OCI-LY7 (cell line): ENCODE measurements around the gene PACC1. TPM values are rescaled to one million over a fixed set of nuclear protein-coding genes. Genes with fewer than 3 reads are reported as not detected.

Experiments used
- BruUV-seq: library from RNA; stranded (reverse); fragments of 400-500 nt; replicated peaks from 2 replicates; lab custom pipeline; 2021; lab: Mats Ljungman, UMichigan
- CTCF ChIA-PET: fragments of 300-600 bp; sonication (Branson Sonifier 250); formaldehyde crosslinking; loops from one replicate; lab custom pipeline; 2022; ENCODE audit warnings: antibody characterized with exemption; ENCODE audit not compliant: unreplicated experiment; lab: Charles Lee
- POLR2A ChIA-PET: fragments of 300-600 bp; sonication (Branson Sonifier 250); formaldehyde crosslinking; loops from one replicate; lab custom pipeline; 2022; ENCODE audit warnings: antibody characterized with exemption; lab: Charles Lee
- DNase-seq: peaks from one replicate; pipeline ENCODE4 v3.0.0-alpha.2; 2015; ENCODE audit warnings: low spot score
- H2AFZ ChIP-seq: fragments of 200-600 bp; sonication (generic), shearing (Covaris generic); 2 replicates; pipeline ENCODE4 v1.6.1; 2014; ENCODE audit warnings: mild to moderate bottlenecking, antibody characterized with exemption, low read length, moderate library complexity
- H3K27ac ChIP-seq: fragments of 200-600 bp; sonication (generic); 2 replicates; pipeline ENCODE4 v1.5.1; 2014; ENCODE audit warnings: mixed run types, low read depth, mild to moderate bottlenecking, moderate library complexity, low read length, inconsistent platforms; ENCODE audit not compliant: poor library complexity, severe bottlenecking
- H3K36me3 ChIP-seq: fragments of 200-600 bp; sonication (generic); 2 replicates; pipeline ENCODE4 v1.6.1; 2014; ENCODE audit warnings: mild to moderate bottlenecking, antibody characterized with exemption, low read length, moderate library complexity, mixed read lengths; ENCODE audit not compliant: insufficient read depth
- H3K4me1 ChIP-seq: fragments of 200-600 bp; sonication (generic); 2 replicates; pipeline ENCODE4 v1.5.1; 2014; ENCODE audit warnings: mild to moderate bottlenecking, low read length; ENCODE audit not compliant: insufficient read depth, poor library complexity, severe bottlenecking
- H3K4me2 ChIP-seq: fragments of 200-600 bp; sonication (generic); 2 replicates; pipeline ENCODE4 v1.6.1; 2014; ENCODE audit warnings: mild to moderate bottlenecking, low read length
- H3K4me3 ChIP-seq: fragments of 200-600 bp; sonication (generic); 2 replicates; pipeline ENCODE4 v1.5.1; 2014; ENCODE audit warnings: mild to moderate bottlenecking, low read depth, low read length; ENCODE audit not compliant: poor library complexity, severe bottlenecking
- H3K79me2 ChIP-seq: fragments of 200-600 bp; sonication (generic); 2 replicates; pipeline ENCODE4 v1.6.1; 2016; ENCODE audit warnings: low read depth, mild to moderate bottlenecking, low read length, moderate library complexity, mixed read lengths; ENCODE audit not compliant: insufficient read depth
- H3K9me2 ChIP-seq: fragments of 200-600 bp; sonication (generic); 2 replicates; pipeline ENCODE4 v1.6.1; 2016; ENCODE audit warnings: mild to moderate bottlenecking, low read length, mixed read lengths; ENCODE audit not compliant: insufficient read depth
- H3K9me3 ChIP-seq: fragments of 200-600 bp; sonication (generic); 2 replicates; pipeline ENCODE4 v1.6.1; 2014; ENCODE audit warnings: mild to moderate bottlenecking, mixed run types, low read length, mixed read lengths
- H4K20me1 ChIP-seq: fragments of 200-600 bp; sonication (generic); 2 replicates; pipeline ENCODE4 v1.6.1; 2014; ENCODE audit warnings: mild to moderate bottlenecking, antibody characterized with exemption, low read length, moderate library complexity, mixed read lengths; ENCODE audit not compliant: insufficient read depth
- CTCF ChIP-seq: fragments of 200-600 bp; sonication (generic); conservative IDR thresholded peaks from 2 replicates; pipeline ENCODE4 v1.5.1; 2014; ENCODE audit warnings: mild to moderate bottlenecking, antibody characterized with exemption, low read length, moderate library complexity, mixed read lengths
- EZH2phosphoT487 ChIP-seq: fragments of 200-600 bp; sonication (generic); IDR thresholded peaks from 2 replicates; pipeline ENCODE4 v1.6.1; 2018; ENCODE audit warnings: low read depth, borderline replicate concordance, mild to moderate bottlenecking, mixed run types, antibody characterized with exemption, low read length, moderate library complexity, mixed read lengths
- intact Hi-C: fragments of 100-400 bp; cut with micrococcal nuclease; formaldehyde crosslinking; loops from one replicate; pipeline ENCODE4 v1.10.0; 2022; ENCODE audit not compliant: unreplicated experiment
- total RNA-seq, 2 experiments: library from RNA; depleted of rRNA in 1 of 2; stranded (reverse); fragments of >200 nt in 1 of 2; shearing (Covaris generic) in 1 of 2; gene quantifications; 2 replicates each; pipeline ENCODE4 v1.2.3, GENCODE V29; 2014 to 2022

Gene PACC1
- total RNA-seq, 2 experiments from 2014 or later = 17.3 to 30.8 TPM

DNA sequence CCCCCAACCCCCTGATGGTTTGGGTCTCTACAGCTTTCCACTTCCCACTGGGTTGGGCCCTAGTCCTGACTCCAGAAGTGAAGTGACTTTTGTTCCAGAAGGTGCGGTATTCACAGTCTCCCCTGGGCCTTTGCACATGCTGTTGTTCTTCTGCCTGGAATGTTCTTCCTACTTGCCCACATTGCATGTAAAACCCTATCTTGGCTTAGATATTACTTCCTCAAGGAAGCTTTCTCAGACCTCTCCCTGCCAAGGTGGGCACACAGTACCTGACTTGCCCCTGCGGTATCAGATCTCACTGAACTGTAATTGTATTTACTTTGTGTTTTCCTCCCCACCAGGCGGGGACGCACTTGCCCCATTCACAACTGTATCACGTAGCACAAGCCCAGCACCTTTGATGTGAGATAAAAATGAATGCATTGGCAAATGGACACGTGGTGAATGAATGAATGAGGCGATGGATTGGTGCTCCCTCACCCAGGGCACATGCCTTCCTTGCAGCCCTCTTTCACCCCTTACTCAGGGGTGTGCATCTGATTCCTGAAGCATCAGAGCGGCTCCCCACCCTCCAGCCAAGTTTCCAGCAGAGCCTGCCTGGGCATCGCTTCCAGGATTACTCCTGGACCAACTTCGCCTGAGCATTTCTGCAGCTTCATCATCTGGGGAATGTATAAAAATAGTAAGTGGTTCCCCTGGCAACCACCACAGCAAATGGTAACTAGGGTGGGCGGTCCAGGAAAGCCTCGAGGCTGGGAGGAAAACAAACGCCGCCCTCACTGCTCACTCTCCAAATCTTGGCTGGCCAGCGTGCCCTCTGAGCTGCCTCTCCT lies 37.9 kb upstream of the PACC1 start:
- Histone ChIP-seq H3K27ac (no peak overlapping the region), H3K4me3 (no peak overlapping the region), H3K9me2 (no peaks in the 10 kb centered on the region), H3K79me2 (no peaks in the 10 kb centered on the region), H3K36me3 (no peaks in the 10 kb centered on the region), H4K20me1 (no peaks in the 10 kb centered on the region), H3K4me1 (peaks cover 11% of the 10 kb centered on the region), H2AFZ (no peak overlapping the region), H3K4me2 (no peak overlapping the region), H3K9me3 (no peaks in the 10 kb centered on the region)
- no TSS peak for BruUV-seq
- DNase-seq = no peak
- intact Hi-C loops = loop anchor here (10.0 kb wide), 1 partner anchor 168 kb away; the partner anchor contains the start of gene PPP2R5A
- TF ChIP-seq EZH2phosphoT487 (no peak), CTCF (no peak)
- CTCF ChIA-PET = no interaction called here
- POLR2A ChIA-PET = interaction anchor here (0.6 to 0.7 kb wide), 2 partner anchors 54 to 87 kb away, joined by 3 read pairs; no protein-coding TSS in a partner anchor

DNA sequence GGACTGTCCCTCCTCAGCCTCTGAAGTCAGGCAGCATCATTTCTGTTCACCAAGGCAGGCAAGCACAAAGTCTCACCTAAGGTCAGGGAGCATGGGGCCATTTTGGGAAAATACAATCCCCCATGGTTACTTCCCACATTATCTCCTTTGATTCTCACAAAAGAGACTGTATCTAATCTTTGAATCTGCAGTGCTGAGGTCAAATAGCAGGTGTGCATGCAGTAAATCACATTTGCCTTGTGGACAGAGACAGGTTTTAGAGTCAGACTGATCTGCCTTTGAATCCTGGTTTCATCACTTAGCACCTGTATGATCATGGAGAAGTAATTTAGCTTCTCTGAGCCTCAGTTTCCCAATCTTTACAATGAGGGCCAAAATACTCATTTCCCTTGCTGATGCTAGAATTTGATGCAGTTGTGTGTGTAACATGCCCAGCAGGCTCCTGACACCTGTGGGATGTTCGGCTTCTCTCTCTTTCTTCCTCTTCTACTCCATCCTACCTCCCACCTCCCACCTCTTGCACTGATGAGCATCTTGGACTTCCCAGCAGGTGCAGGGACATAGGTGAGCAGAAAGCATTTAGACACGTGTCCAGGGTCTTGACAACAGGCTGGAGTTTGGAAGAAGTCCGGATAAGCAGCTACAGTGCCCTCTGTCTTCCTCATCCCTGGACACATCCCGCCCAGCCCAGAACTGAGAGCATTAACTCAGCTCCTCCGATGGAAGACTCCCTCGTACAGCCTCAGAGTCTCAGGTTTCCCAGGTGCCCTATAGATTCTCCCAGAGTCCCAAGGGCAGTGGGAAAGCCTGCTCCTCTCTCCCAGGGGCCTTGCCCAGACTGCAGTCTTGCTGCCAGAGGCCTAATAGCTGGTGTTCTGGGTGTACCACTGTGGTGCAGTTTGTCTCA lies 37.0 kb upstream of the PACC1 start:
- no peak overlapping the region for H3K27ac ChIP-seq
- no peak for DNase-seq
- H4K20me1 ChIP-seq = no peaks in the 10 kb centered on the region
- H3K4me1 ChIP-seq = peaks cover 11% of the 10 kb centered on the region
- H3K9me3 ChIP-seq = no peaks in the 10 kb centered on the region
- no peak for TF ChIP-seq CTCF
- no peak for TF ChIP-seq EZH2phosphoT487
- no peaks in the 10 kb centered on the region for H3K79me2 ChIP-seq
- CTCF ChIA-PET = no interaction called here
- POLR2A ChIA-PET = interaction anchor here (0.7 to 0.9 kb wide), 2 partner anchors 68 to 86 kb away, joined by 3 read pairs; no protein-coding TSS in a partner anchor
- no TSS peak for BruUV-seq
- no peak overlapping the region for H3K4me2 ChIP-seq
- no peaks in the 10 kb centered on the region for H3K9me2 ChIP-seq
- intact Hi-C loops = loop anchor here (10.0 kb wide), 1 partner anchor 167 kb away; the partner anchor contains the start of gene PPP2R5A
- no peak overlapping the region for H2AFZ ChIP-seq
- H3K36me3 ChIP-seq = no peaks in the 10 kb centered on the region
- H3K4me3 ChIP-seq = no peak overlapping the region
